Kidney capillary endothelial cell (primary cell): ENCODE measurements around the gene CPPED1.

Experiments used
- DNase-seq: peaks from one replicate; pipeline ENCODE4 v3.0.0-alpha.2; 2018; ENCODE audit warnings: low spot score

The CPPED1 gene

DNA sequence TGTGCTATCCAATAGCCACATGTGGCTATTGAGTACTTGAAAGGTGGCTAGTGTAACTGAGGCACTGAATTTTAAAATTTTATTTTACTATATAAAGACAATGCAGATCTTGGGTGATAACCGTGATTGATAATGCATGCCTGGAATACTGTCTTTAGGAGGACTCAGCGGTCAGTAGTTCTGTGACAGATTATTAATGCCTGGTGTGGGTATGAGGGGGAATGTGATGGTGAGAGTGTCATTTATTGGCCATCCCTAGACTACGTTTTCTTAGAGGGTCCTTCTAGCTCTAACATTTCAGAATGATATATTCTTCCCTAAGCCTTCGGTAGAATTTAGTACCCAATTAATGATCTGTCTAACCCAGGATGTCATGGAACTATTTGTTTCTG, 157.6 kb downstream of the CPPED1 start:
- no peak for DNase-seq

- DNase-seq, result no peak
Observed at GRCh38 chr16:12643034-12643455, 160.6 kb downstream of the CPPED1 start.

- no peak for DNase-seq
Observed at GRCh38 chr16:12639044-12639443, 164.6 kb downstream of the CPPED1 start.

GRCh38 chr16:12637002-12637401, 166.7 kb downstream of the CPPED1 start:
- no peak for DNase-seq

DNA sequence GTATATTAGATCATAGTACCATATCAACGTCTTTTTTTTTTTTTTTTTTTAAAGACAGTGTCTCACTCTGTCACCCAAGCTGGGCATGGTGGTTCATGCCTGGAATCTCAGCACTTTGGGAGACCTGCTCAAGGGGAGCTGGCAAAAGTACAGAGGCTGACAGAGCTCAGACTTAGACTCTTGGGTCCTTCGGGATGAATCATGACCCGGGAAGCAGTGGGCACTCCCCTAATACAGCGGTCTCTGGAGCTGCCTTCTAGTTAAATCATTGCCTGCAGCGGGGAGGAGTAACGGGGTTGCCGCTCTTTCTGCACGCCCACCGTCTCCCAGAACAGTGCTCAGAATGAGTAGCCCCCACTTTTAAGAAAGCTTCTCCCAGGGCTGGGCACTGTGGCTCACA, 174.4 kb downstream of the CPPED1 start:
- no peak for DNase-seq

- no peak for DNase-seq
Observed at GRCh38 chr16:12628536-12628935, 175.2 kb downstream of the CPPED1 start.

DNA sequence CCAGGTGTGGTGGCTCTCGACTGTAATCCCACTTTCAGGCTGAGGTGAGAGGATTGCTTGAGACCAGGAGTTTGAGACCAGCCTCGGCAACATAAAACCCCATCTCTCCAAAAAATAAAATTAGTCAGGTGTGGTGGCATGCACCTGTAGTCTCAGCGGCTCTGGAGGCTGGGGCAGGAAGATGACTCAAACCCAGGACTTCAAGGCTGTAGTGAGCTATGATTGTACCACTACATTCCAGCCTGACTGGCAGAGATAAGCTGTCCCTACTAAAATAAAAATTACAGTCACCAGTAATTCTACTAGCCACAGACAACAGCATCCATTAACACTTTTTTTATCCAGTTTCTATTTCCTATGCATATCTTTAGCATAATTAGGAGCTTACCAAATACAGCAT, 176.3 kb downstream of the CPPED1 start:
- DNase-seq, result no peak

DNA sequence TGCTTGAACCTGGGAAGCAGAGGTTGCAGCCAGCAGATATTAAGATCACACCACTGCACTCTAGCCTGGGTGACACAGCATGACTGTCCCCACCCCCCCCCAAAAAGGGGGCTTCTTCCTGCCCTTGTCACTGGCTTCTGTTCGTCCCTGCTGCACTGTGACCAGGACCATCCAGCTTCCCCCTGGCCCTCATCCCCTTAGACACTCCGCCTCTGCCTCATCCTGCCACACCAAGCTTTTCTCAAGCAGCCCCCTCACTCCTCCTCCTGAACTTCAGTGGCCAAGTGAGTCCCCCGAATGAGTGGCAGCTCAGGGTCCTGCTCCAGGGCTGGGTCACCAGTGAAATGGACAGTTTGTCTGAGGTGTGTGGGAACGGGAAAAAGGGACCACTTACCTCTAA, 177.3 kb downstream of the CPPED1 start:
- no peak for DNase-seq

- no peak for DNase-seq
Observed at GRCh38 chr16:12625716-12626115, 178.0 kb downstream of the CPPED1 start.

- DNase-seq, result no peak
Observed at GRCh38 chr16:12625068-12625467, 178.6 kb downstream of the CPPED1 start.

DNA sequence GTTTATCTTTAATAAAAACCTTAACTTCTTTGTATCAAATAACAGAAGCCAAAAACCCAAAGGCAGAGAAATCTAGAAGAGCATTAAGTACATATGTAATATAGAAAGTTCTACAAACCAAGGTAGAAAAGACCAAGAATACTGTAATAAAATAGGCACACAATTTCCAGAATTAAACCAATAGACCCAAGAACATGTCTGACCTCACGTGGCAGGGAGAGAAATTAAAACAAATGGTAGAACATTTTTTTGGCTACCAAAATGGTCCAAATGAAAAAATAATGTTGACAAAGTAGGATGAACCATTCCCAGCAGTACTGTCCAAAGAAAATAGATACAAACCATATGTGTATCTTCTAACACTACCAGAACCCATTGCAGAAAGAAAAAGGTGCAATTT, 183.5 kb downstream of the CPPED1 start:
- no peak for DNase-seq

GRCh38 chr16:12618515-12618914, 185.2 kb downstream of the CPPED1 start:
- DNase-seq, result no peak

- no peak for DNase-seq
Observed at GRCh38 chr16:12617401-12617819, 186.3 kb downstream of the CPPED1 start.

DNA sequence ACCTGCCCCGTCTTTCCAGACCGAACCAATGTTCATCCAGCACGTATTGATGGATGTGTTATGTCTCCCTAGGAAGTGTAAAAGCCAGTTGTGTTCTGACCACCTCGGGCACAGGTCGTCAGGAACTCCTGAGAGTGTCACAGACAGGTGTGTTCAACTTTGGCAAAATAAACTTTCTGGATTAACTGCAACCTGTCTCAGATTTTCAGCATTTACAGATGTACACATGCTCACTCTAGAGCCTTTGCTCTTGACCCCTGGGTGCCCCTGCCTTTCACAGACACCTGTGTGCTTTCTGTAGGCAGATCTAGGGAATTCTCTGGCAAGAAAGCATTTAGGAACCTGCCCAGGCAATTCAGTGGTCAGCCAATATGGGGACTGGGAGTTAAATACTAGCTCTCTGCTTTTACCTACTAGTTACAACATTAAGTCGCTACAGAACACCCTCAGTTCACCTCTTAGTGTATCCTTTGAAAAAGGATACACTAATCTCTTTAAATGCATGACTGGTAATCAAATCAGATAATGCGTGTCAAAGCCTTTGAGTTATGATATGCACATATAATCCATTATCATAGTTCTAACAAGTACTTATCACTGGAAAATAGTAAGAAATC, 188.9 kb downstream of the CPPED1 start:
- no peak for DNase-seq

DNA sequence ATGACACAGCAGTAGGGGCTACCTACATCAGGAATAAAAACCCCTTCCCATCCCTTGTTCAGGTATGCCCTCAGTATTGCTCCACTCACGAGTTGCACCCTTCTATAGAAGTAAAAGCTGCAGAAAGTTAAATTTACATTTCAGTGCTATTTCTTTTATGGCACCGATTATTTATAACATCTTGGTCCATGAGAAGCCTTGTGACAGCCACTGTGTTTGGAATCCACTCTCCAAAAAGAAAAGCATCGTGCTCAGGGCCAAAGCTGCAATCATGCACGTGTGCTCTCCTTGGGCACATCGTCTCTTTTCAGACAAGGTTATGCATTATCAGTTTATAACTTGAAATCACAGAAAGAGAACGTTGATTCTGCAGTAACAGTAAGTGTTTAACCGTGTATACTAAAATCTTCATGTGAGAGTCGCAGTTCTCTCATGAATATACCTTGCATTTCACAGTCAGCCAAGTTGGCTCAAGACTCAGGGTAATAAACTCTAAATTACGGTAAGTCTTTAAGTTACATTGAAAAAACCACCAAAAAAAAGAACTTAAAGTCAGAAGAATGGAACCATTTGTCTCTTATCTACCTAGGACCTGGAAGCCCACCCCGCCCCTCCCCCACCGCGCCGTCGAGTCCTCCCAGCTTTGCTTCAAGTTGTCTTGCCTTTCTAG, 189.6 kb downstream of the CPPED1 start:
- no peak for DNase-seq

DNA sequence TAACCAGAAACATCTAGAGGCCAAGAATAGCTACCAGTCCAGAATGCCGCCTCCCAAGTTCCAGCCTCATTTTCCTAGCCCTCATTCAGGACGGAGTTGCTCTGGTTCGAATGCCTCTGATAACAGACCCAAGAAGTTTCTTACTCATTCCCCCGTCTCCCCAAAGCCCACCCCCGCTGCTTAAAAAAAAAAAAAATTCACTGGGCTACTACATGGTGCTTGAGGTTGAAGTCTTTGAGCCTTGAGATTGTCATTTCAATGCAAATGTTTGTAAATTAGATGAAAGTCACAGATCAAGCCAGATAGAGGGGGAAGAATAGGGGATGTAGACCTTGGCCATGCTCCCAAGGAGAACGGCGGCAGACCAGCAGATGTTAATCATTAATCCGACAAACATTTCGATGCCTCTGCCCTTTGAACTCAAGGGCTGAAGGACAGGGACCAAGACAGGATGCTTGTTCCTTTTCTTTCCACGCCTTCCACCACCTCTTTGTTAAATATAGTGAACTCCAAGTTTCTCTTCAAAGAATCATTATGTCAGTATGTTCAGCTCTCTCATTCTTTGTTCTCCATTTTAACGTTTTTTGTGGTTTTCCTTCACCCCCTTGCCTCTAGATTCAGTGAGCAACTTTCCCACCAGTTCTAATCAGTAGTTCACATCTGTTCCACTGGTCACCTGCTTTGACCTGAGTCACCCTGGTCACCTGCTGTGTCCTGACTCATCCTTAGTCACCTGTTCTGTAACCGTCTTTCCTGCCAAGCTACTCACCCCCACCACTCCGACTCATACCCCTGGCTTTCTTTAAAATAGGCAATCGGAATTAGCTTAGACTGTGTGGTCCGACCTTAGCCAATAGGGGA, 190.3 kb downstream of the CPPED1 start:
- DNase-seq, result peak; percentile 15

DNA sequence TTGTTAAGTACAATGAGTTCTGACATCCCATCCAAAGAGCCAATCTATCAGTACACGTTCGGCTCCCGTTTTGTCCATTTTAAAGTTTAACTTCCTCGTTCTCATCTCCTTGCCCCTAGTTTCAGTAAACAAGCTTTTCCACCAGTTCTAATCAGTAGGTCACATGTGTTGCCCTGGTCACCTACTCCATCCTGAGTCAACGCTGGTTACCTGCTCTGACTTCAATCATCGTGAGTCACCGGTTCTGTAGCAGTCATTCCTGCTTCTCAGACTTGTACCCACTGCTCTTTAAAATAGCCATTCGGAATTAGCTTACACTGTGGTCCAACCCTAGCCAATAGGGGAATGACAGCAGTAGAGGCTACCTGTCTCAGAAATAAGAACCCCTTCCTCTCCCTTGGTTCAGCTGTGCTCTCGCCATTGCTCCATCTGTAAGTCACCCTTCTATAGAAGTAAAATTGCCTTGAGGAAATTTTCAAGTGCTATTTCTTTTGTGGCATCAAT, 191.0 kb downstream of the CPPED1 start:
- no peak for DNase-seq

GRCh38 chr16:12611916-12612597, 191.6 kb downstream of the CPPED1 start:
- DNase-seq, result no peak

DNA sequence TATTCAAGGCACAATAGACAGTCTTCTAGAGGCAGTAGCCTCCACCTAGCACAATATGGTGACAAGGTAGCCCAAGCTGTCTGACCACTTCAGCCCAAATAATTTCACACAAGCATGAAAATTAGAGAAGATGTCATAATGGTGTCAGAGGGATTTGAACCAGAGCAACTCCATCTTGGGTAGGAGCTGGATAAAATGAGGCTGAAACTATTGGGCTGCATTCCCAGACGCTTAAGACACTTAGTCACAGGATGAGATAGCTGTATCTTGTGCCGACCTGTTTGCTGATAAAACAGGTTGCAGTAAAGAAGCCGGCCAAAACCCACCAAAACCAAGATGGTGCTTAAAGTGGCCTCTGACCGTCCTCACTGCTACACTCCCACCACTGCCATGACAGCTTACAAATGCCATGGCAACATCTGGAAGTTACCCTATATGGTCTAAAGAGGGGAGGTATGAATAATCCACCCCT, 192.6 kb downstream of the CPPED1 start:
- DNase-seq, result no peak

GRCh38 chr16:12609937-12610699, 193.6 kb downstream of the CPPED1 start:
- DNase-seq, result no peak
